Measurements from ENCODE around the gene BTLA.

BTLA gene

DNA sequence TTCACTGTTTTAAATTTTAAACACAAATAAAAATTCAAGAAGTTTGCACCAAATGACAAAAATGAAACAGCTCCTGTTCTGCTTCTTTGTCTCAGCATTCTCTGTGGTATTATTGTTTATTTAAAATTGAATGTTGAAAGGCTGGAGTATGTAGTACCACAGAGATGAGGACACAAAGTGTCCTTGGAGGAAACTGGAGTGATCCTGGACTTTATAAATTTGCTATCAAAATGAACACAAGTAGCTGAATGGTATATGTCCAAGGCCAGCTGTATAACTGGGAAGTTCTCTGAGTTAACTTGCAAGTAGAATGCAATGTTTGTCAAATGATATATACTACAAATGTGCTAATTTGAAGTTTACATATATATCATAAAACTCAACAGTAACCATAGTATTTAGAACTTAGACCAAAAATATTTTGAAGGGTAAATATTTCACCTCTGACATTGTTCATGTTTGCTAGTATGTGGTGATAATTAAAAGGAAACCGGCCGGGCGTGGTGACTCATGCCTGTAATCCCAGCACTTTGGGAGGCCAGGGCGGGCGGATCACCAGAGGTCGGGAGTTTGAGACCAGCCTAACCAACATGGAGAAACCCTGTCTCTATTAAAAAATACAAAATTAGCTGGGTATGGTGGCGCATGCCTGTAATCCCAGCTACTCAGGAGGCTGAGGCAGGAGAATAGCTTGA is 12.3 kb downstream of the BTLA start:
- Histone ChIP-seq H3K4me3 (ENCODE audit: low read length) (no peak overlapping the region), H3K9ac (ENCODE audit: low read depth, low read length) (no peak overlapping the region), H3K4me1 (ENCODE audit: insufficient read depth, low read length) (no peaks in the 10 kb centered on the region), H3K27ac (ENCODE audit: low read length) (no peak overlapping the region), H3K36me3 (ENCODE audit: insufficient read depth, low read depth, low read length) (no peaks in the 10 kb centered on the region), H3K9me3 (ENCODE audit: insufficient read depth, low read depth, low read length) (no peaks in the 10 kb centered on the region), H3K27me3 (ENCODE audit: insufficient read depth, low read length) (no peaks in the 10 kb centered on the region)

DNA sequence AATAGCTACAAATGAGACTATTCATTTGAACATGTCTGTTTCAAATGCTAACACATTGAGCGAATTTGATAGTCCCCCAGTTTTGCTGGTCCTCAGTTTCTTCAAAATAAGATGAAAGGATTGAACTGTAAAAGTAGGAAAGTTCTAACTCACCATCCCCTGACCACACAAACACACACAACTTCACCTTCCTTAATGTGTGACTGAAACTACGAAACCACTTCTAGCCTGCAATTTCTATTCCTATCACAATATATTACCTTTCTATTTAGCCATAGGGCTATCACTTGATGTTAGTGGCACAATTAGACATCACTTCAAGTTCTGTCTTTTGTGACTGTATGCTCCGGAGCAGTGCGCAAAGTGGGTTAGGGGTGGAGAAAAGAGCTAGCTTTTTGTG is 14.9 kb downstream of the BTLA start:
- Histone ChIP-seq H3K9ac (ENCODE audit: low read depth, low read length) (no peak overlapping the region), H3K4me3 (ENCODE audit: low read length) (no peak overlapping the region), H3K27me3 (ENCODE audit: insufficient read depth, low read length) (no peaks in the 10 kb centered on the region), H3K36me3 (ENCODE audit: insufficient read depth, low read depth, low read length) (no peaks in the 10 kb centered on the region), H3K9me3 (ENCODE audit: insufficient read depth, low read depth, low read length) (no peaks in the 10 kb centered on the region), H3K4me1 (ENCODE audit: insufficient read depth, low read length) (no peaks in the 10 kb centered on the region), H3K27ac (ENCODE audit: low read length) (no peak overlapping the region)

DNA sequence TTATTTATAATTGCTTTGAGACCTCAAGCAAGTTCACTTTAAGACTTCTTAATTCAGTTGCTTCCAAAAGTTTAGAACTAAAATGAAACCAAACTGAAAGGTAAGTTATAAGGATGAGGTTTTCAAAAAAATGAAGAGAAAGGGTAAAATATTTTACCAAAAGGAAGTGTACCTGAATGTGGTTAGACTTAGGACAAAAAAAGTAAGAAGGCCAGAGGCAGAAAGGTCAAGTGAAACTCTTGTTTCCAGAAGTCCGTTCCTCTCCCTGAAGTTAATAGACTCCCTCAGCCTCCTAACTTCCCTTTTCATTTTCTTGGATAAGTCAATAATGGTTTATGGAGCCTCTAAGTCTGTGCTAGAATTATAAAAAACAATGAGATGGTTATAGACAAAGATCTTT is 16.6 kb downstream of the BTLA start:
- Histone ChIP-seq H3K27me3 (ENCODE audit: insufficient read depth, low read length) (no peaks in the 10 kb centered on the region), H3K36me3 (ENCODE audit: insufficient read depth, low read depth, low read length) (no peaks in the 10 kb centered on the region), H3K9ac (ENCODE audit: low read depth, low read length) (no peak overlapping the region), H3K9me3 (ENCODE audit: insufficient read depth, low read depth, low read length) (no peaks in the 10 kb centered on the region), H3K4me1 (ENCODE audit: insufficient read depth, low read length) (no peaks in the 10 kb centered on the region), H3K27ac (ENCODE audit: low read length) (no peak overlapping the region), H3K4me3 (ENCODE audit: low read length) (no peak overlapping the region)

DNA sequence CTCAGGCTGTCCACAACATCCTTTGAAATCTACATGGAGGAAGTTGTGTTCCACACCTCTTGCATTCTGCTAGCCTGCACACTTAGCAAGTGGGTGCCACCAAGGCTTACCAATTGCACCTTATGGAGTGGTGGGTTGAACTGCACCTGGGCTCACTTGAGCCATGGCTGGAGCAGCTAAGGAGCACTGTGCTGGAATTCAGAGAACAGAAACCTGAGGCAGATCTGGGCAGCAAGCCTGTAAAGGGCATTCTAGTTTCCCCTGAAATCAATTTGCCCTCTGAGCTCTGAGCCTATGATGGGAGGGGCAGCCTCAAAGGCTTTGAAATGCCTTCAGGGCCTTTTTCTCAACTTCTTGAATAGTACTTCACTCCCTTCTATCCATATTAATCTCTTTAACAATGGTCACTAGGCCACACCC is 18.0 kb downstream of the BTLA start:
- Histone ChIP-seq H3K4me1 (ENCODE audit: insufficient read depth, low read length) (no peaks in the 10 kb centered on the region), H3K27ac (ENCODE audit: low read length) (no peak overlapping the region), H3K36me3 (ENCODE audit: insufficient read depth, low read depth, low read length) (no peaks in the 10 kb centered on the region), H3K9ac (ENCODE audit: low read depth, low read length) (no peak overlapping the region), H3K4me3 (ENCODE audit: low read length) (no peak overlapping the region), H3K27me3 (ENCODE audit: insufficient read depth, low read length) (no peaks in the 10 kb centered on the region), H3K9me3 (ENCODE audit: insufficient read depth, low read depth, low read length) (no peaks in the 10 kb centered on the region)

- Histone ChIP-seq H3K36me3 (ENCODE audit: insufficient read depth, low read depth, low read length) (no peaks in the 10 kb centered on the region), H3K27ac (ENCODE audit: low read length) (no peak overlapping the region), H3K9ac (ENCODE audit: low read depth, low read length) (no peak overlapping the region), H3K27me3 (ENCODE audit: insufficient read depth, low read length) (no peaks in the 10 kb centered on the region), H3K9me3 (ENCODE audit: insufficient read depth, low read depth, low read length) (no peaks in the 10 kb centered on the region), H3K4me3 (ENCODE audit: low read length) (no peak overlapping the region), H3K4me1 (ENCODE audit: insufficient read depth, low read length) (no peaks in the 10 kb centered on the region)
Observed at GRCh38 chr3:112477891-112478290, 21.4 kb downstream of the BTLA start.

GRCh38 chr3:112476346-112476745 is 22.9 kb downstream of the BTLA start:
- no peak overlapping the region for H3K4me3 ChIP-seq (ENCODE audit: low read length)
- no peaks in the 10 kb centered on the region for H3K9me3 ChIP-seq (ENCODE audit: insufficient read depth, low read depth, low read length)
- no peaks in the 10 kb centered on the region for H3K4me1 ChIP-seq (ENCODE audit: insufficient read depth, low read length)
- H3K36me3 ChIP-seq (ENCODE audit: insufficient read depth, low read depth, low read length), result no peaks in the 10 kb centered on the region
- H3K9ac ChIP-seq (ENCODE audit: low read depth, low read length), result no peak overlapping the region
- no peak overlapping the region for H3K27ac ChIP-seq (ENCODE audit: low read length)
- H3K27me3 ChIP-seq (ENCODE audit: insufficient read depth, low read length), result no peaks in the 10 kb centered on the region

GRCh38 chr3:112474796-112475195 is 24.5 kb downstream of the BTLA start:
- H3K27me3 ChIP-seq (ENCODE audit: insufficient read depth, low read length), result no peaks in the 10 kb centered on the region
- no peaks in the 10 kb centered on the region for H3K4me1 ChIP-seq (ENCODE audit: insufficient read depth, low read length)
- no peaks in the 10 kb centered on the region for H3K9me3 ChIP-seq (ENCODE audit: insufficient read depth, low read depth, low read length)
- no peak overlapping the region for H3K27ac ChIP-seq (ENCODE audit: low read length)
- no peaks in the 10 kb centered on the region for H3K36me3 ChIP-seq (ENCODE audit: insufficient read depth, low read depth, low read length)
- H3K4me3 ChIP-seq (ENCODE audit: low read length), result no peak overlapping the region
- H3K9ac ChIP-seq (ENCODE audit: low read depth, low read length), result no peak overlapping the region

- H3K27ac ChIP-seq (ENCODE audit: low read length), result no peak overlapping the region
- no peaks in the 10 kb centered on the region for H3K27me3 ChIP-seq (ENCODE audit: insufficient read depth, low read length)
- H3K9me3 ChIP-seq (ENCODE audit: insufficient read depth, low read depth, low read length), result no peaks in the 10 kb centered on the region
- H3K4me1 ChIP-seq (ENCODE audit: insufficient read depth, low read length), result no peaks in the 10 kb centered on the region
- H3K9ac ChIP-seq (ENCODE audit: low read depth, low read length), result no peak overlapping the region
- H3K4me3 ChIP-seq (ENCODE audit: low read length), result no peak overlapping the region
- H3K36me3 ChIP-seq (ENCODE audit: insufficient read depth, low read depth, low read length), result no peaks in the 10 kb centered on the region
Observed at GRCh38 chr3:112472691-112473090, 26.6 kb downstream of the BTLA start.

DNA sequence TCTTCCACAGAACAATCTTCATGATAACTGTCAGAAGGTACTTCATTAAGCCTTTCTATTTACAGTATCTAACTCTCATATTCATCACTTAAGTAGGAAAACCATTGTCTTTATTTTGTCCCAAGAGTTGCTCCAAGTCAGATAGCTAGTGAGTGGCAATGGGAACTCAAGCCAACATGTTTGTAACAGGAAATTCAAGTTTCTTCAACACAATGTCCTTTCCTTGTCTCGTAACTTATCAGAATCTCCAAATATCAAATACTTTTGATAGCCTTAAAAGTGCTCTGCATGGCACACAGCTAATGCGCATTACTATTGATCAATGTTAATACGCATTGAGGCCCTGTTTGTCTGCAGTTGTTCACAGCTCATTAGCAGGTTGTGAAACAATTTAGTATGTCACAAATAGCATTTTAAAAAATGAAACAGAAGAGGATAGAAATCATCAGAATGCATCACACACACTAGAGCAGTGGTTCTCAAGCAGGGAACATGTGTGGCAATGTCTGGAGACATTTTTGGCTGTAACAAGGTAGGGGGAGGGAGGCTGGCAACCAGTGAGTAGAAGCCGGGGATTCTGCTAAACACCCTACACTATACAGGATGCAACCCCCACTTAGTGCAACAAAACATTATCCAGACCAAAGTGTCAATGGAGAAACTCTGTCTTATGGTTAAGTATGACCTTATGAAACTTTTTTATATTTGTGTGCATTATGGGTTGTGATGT is 27.5 kb downstream of the BTLA start:
- H3K27ac ChIP-seq (ENCODE audit: low read length), result no peak overlapping the region
- no peaks in the 10 kb centered on the region for H3K27me3 ChIP-seq (ENCODE audit: insufficient read depth, low read length)

GRCh38 chr3:112470788-112471187 is 28.5 kb downstream of the BTLA start:
- peaks cover 7% of the 10 kb centered on the region; the same call in 1 of the 2 replicates for H3K4me1 ChIP-seq (ENCODE audit: insufficient read depth, low read length)
- no peaks in the 10 kb centered on the region for H3K27me3 ChIP-seq (ENCODE audit: insufficient read depth, low read length)
- H3K36me3 ChIP-seq (ENCODE audit: insufficient read depth, low read depth, low read length), result no peaks in the 10 kb centered on the region
- no peak overlapping the region for H3K9ac ChIP-seq (ENCODE audit: low read depth, low read length)
- no peak overlapping the region for H3K27ac ChIP-seq (ENCODE audit: low read length)
- H3K4me3 ChIP-seq (ENCODE audit: low read length), result no peak overlapping the region
- H3K9me3 ChIP-seq (ENCODE audit: insufficient read depth, low read depth, low read length), result no peaks in the 10 kb centered on the region

More for the DNA sequence above, 27.5 kb downstream of the BTLA start:
- Histone ChIP-seq H3K4me1 (ENCODE audit: insufficient read depth, low read length) (no peaks in the 10 kb centered on the region), H3K9ac (ENCODE audit: low read depth, low read length) (no peak overlapping the region), H3K4me3 (ENCODE audit: low read length) (no peak overlapping the region), H3K9me3 (ENCODE audit: insufficient read depth, low read depth, low read length) (no peaks in the 10 kb centered on the region), H3K36me3 (ENCODE audit: insufficient read depth, low read depth, low read length) (no peaks in the 10 kb centered on the region)

DNA sequence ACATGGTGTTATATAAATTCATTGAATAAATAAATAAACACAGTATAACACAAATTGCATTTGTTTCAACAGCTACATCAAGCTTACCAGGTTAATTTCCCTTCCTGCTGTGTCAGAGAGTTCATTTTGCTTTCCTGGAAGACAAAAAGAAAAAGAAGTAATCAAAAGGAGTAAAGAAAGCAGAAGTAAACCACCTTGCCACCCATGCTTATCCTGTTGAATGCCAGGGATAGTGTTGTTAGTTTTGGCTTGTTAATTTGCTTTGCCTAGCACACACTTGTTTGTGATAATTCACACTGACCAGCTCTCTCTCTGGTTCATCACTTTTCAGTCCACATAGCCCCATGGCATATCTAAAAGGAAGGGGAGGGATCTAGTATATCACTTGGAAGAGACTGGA is 29.6 kb downstream of the BTLA start:
- Histone ChIP-seq H3K9ac (ENCODE audit: low read depth, low read length) (no peak overlapping the region), H3K9me3 (ENCODE audit: insufficient read depth, low read depth, low read length) (no peaks in the 10 kb centered on the region), H3K27me3 (ENCODE audit: insufficient read depth, low read length) (no peaks in the 10 kb centered on the region), H3K36me3 (ENCODE audit: insufficient read depth, low read depth, low read length) (no peaks in the 10 kb centered on the region), H3K4me1 (ENCODE audit: insufficient read depth, low read length) (peaks cover 9% of the 10 kb centered on the region), H3K27ac (ENCODE audit: low read length) (no peak overlapping the region), H3K4me3 (ENCODE audit: low read length) (no peak overlapping the region)

- H3K27me3 ChIP-seq (ENCODE audit: insufficient read depth, low read length), result no peaks in the 10 kb centered on the region
- no peaks in the 10 kb centered on the region for H3K36me3 ChIP-seq (ENCODE audit: insufficient read depth, low read depth, low read length)
- no peaks in the 10 kb centered on the region for H3K9me3 ChIP-seq (ENCODE audit: insufficient read depth, low read depth, low read length)
- no peak overlapping the region for H3K27ac ChIP-seq (ENCODE audit: low read length)
- H3K9ac ChIP-seq (ENCODE audit: low read depth, low read length), result no peak overlapping the region
- peaks cover 9% of the 10 kb centered on the region for H3K4me1 ChIP-seq (ENCODE audit: insufficient read depth, low read length)
- no peak overlapping the region for H3K4me3 ChIP-seq (ENCODE audit: low read length)
Observed at GRCh38 chr3:112467539-112467938, 31.7 kb downstream of the BTLA start.
